HG03521 (cell line): ENCODE results near the gene HMGCL.
A peak's percentile ranks its signal among the peaks of the same experiment; 100 is the strongest.
"Not testable (repeated sequence)": the region's sequence is repeated elsewhere in the genome, so short reads cannot be mapped to it uniquely, and the experiment has no call there.

Experiments
- ATAC-seq: cut with Tn5 transposase; IDR thresholded peaks from one replicate; pipeline ENCODE4 v1.9.1; 2021; ENCODE audit warnings: mild to moderate bottlenecking, moderate library complexity; ENCODE audit not compliant: unreplicated experiment

HMGCL gene

GRCh38 chr1:23799570-23800399 lies 25.4 kb downstream of the HMGCL start:
- no peak for ATAC-seq

- ATAC-seq = no peak
Observed at GRCh38 chr1:23799255-23799569, 26.0 kb downstream of the HMGCL start.

- ATAC-seq = no peak
Observed at GRCh38 chr1:23798662-23799142, 26.5 kb downstream of the HMGCL start.

- ATAC-seq = no peak
Observed at GRCh38 chr1:23797478-23798448, 27.5 kb downstream of the HMGCL start.

GRCh38 chr1:23796466-23797271 lies 28.6 kb downstream of the HMGCL start:
- ATAC-seq = no peak

GRCh38 chr1:23795676-23796465 lies 29.4 kb downstream of the HMGCL start:
- ATAC-seq = no peak

GRCh38 chr1:23794732-23795182 lies 30.5 kb downstream of the HMGCL start:
- not testable (repeated sequence) for ATAC-seq

- ATAC-seq = no peak
Observed at GRCh38 chr1:23793861-23794731, 31.1 kb downstream of the HMGCL start.

- no peak for ATAC-seq
Observed at GRCh38 chr1:23793018-23793781, 32.0 kb downstream of the HMGCL start.

GRCh38 chr1:23792151-23792945 lies 32.9 kb downstream of the HMGCL start:
- ATAC-seq = no peak

GRCh38 chr1:23791516-23792047 lies 33.6 kb downstream of the HMGCL start:
- ATAC-seq = no peak

GRCh38 chr1:23790696-23791515 lies 34.3 kb downstream of the HMGCL start, which contains the start of gene LYPLA2:
Gene LYPLA2 (plus strand): TSS chr1:23791145. CDS start chr1:23792683, 1,538 bp downstream.
- peak; percentile 79 for ATAC-seq

- no peak for ATAC-seq
Observed at GRCh38 chr1:23788695-23789094, 36.5 kb downstream of the HMGCL start.

GRCh38 chr1:23787701-23788100 lies 37.5 kb downstream of the HMGCL start:
- ATAC-seq = no peak

- ATAC-seq = no peak
Observed at GRCh38 chr1:23784846-23785245, 40.4 kb downstream of the HMGCL start.

GRCh38 chr1:23783141-23783540 lies 42.1 kb downstream of the HMGCL start:
- not testable (repeated sequence) for ATAC-seq
